DMS153 treated with DMSO at 0.1 percent for 48 hours (cell line): ENCODE measurements around the gene KCNK6.

ENCODE experiments used
- DNase-seq: peaks from one replicate; lab custom pipeline; 2025; ENCODE audit not compliant: unreplicated experiment; lab: John Stamatoyannopoulos, UW

KCNK6 gene

DNA sequence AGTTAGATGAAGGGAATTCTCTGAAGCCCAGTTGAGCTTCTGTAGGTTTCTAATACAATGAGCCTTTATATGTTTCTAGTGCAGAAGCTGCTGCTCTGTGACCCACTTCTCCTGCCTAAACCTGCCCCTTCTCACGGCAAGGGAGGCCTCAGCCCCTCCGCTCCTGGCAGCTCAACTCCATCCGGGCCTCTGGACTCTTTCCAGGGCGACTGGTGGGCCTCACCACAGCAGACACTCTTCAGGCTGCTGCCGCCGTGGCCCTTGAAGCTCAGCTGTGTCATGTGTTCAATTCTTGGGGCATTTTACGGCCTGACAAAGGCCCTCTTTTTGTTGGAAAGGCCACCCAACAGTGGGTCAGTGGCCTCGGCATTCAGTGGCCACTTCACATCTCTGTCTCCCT lies 25.6 kb upstream of the KCNK6 start:
- no peak for DNase-seq

DNA sequence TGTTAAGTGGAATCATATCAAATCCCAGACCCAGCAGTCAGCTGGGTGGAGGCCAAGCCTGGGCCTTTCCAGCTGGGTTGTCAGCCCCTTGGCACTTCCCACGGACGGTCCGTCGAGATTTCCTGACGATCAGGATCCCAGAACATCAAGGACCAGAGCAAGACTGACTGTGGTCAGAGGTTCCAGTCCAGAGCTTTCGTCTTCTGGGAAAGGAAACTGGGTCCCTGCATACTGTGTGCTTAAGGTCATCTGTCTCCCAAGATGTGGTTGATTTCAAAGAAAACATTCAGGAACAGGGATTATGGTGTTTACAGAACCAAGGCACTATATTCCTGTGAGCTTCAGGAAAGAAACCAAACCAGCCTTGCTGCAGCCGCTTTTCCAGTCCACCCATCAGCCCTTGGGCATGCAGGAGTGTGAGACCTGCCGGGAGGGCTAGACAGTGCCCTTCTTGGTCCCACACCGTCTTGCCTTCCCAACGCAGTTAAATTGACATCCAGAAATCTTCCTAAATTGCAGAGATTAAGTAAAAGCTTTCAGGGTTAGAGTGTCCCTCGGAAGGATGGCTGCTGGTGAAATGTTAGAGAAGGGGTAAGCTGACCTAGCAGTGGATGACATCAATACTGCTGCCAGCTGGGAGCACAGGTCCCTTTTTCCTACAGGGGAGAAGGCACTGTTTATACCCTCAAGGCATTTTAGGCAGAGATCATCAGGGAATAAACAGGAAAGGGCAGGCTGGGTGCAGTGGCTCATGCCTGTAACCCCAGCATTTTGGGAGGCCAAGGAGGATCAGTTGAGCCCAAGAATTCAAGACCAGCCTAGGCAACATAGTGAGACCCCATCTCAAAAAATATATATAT lies 20.6 kb upstream of the KCNK6 start:
- DNase-seq, result no peak

DNA sequence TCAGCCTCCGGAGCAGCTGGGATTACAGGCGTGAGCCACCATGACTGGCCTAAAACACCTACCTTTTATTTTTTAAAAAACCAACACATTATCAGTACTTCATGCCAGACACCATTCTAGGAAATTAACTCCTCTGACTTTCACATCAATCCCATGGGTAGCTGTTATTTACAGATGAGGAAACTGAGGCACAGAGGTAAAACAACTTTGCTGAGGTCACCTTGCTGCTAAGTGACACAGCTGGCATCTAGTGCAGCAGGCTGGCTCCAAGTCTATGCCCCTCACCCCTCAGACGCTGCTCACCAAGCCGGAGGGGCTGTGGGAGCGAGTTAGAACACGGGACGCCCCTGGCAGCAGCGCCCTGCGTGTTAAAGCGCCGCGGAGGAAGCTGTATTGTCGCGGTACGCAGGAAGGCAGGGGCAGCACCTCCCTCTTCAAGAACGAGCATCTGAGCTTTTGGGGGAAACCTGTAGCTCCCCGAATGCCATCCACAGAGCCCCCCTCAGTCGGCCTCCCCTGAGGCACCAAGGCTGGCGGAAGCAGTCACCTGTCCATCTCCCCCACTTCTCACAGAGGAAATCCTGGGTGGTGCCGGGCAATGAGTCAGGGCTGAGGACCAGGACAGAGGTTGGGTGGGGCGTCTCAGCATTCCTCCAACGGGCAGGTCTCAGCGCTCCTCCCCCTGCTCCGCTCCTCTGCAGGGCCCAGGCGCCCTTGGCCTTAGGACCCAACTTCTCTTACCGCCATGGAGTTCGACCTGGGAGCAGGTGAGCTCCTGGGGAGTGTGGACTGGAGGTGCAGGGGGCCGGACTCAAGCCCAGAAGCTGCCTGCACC lies 15.9 kb upstream of the KCNK6 start, which contains the start of gene C19orf33:
Gene C19orf33 (plus strand): TSS at position 735 of the 835 bp plus-strand sequence. CDS start 11 bp downstream, at position 746.
- no peak for DNase-seq

DNA sequence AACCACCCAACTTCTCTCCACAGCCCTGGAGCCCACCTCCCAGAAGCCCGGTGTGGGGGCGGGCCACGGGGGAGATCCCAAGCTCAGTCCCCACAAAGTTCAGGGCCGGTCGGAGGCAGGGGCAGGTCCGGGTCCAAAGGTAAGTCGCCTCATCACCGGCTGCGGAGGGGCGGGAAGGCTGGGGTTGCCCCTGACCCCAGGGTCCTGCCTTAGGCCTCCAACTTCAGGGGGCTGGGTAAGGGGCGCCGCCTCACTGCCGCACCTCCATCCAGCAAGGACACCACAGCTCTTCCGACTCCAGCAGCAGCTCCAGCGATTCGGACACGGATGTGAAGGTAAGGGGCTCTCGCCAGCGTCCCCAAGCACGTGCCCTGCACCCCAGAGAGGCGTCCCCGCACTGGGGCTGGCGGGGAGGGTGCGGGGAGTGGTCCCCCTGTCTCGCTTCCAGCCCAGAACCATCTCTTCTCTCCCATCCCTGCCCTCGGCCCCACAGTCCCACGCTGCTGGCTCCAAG lies 15.2 kb upstream of the KCNK6 start:
- DNase-seq, result no peak

DNA sequence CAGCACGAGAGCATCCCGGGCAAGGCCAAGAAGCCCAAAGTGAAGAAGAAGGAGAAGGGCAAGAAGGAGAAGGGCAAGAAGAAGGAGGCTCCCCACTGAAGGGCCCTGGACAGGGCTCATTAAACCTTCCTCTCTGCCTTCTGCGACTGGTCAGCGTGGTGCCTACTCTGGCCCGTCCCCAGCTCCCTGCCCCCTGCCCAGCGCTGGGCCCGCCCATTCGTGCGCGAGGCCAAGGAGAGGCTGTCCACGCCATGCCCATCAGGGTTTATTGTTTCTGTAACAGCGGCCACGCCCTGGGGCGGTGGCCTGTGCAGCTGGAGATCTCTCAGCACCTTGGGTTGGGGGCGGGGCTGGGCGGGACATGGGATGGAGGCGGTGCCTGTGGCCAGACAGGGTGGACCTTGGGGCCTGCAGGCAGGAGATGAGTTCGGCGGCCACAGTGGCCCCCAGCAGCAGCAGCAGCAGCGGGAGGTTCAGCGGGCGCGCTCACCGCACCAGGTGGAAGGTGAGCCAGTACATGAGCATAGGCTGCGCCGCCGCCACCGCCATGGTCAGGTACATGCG lies 14.7 kb upstream of the KCNK6 start:
- peak; percentile 3 for DNase-seq

DNA sequence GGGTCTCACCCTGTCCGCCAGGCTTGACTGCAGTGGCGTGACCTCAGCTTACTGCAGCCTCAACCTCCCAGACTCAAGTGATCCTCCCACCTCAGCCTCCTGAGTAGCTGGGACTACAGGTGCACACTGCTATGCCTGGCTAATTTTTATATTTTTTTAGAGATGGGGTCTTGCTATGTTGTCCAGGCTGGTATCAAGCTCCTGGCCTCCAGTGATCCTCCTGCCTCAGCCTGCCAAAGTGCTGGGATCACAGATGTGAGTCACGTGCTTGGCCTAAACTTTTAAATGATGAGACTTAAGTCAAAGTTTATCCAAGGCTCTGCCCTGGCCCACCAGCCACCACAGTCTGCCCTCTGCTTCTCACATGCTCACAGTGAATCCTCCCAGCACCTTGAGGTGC lies 13.4 kb upstream of the KCNK6 start:
- DNase-seq, result no peak

DNA sequence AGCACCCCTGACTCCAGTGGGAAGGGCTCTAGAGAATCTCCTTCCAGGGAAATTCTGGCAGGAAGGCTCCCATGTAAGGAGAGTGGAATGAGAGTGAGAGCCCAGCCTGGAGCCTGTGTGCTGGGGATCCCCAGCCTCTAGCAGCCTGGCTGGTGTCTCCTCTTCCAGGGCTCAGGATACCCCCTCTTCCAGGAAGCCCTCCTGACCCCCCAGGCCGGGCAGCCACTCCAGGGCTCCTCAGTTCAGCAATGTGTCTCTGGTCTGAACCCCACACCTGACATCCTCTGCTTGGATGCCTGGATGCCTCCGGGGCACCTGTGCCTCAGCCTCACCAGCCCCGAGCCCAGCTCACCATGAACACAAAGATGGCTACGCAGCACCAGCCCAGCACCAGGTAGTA lies 12.6 kb upstream of the KCNK6 start:
- no peak for DNase-seq

DNA sequence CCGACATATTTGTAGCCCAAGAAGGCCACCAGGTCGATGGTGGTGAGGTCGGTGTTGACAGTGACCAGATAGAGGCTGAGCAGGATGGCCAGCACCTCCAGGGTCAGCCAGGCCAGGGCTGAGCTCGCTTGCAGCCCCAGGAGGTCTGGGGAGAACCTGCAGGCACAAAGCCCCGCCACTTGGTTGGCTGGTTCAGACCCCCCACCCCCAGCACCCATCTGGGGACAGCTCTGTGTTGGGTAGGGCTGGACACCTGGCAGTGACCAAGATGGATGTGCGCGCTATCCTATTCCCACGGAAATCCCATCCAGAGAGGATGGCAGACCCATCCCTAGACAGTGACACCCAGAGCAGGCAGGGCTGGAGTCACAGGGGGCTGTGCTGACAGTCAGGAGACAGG lies 12.0 kb upstream of the KCNK6 start:
- DNase-seq, result no peak

DNA sequence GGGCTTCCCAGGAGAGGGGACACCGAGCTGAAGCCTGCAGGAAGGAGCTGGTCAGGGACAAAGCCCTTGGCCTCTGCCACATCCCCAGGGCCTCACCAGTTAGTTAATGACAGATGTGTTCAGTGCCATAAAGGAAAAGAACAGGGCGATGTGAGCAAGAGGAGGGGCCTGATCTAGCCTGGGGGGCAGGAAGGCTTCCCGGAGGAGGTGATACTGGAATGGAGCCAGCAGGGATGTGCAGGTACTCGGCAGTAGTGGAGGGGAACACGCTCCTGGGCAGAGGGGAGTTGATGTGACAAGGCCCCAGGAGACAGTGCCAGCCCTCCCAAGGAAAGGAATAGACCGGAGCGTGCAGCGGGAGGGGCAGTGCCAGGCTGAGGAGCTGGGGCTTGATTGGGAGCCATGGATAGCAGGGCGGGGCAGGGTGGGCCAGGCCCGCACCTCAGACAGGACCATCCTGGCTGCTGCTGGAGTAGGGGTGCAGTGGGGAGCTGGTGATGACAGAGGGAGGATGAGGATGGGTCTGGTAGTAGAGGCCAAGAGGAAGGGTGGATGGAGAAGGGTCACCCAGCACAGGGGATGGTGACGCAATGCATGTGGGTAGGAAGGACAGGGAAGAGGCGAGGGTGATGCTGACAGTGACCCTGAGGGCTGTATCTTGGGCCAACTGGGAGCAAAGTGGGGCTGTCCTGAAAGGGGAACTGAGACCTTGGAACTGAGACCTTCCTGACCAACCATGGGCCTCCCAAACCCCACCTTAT lies 11.5 kb upstream of the KCNK6 start:
- DNase-seq, result no peak

DNA sequence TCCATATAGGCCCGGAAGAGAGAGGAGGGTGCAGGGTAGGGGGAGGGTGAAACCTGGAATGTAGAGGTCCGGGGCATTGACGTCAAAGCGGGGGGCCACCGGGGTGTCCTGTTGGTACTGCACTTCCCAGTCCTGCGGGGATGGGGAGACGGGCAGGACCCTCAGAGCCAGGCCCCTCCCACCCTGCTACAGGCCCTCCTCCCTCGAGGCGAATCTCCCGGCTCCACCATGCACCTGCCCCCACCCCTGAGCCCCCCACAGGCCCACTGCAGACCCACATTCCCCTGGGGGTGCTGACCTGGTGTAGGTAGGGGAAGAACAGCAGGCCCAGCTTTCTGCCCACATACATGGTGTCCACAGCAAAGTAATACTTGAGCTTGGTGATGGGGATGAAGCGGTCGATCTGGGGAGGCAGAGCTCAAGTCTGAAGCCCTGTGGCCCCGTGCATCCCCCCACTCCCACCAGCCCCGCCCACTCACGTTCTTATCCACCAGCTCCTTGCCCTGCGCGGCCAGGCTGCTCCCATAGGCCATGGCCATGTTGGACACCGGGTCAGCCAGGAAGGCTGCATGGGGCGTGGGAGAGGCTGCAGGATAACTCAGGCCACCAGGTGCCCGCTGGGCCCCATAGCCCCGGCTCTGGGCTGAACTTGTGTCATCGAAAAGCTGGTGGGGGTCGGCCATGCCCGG lies 10.6 kb upstream of the KCNK6 start:
- DNase-seq, result no peak

DNA sequence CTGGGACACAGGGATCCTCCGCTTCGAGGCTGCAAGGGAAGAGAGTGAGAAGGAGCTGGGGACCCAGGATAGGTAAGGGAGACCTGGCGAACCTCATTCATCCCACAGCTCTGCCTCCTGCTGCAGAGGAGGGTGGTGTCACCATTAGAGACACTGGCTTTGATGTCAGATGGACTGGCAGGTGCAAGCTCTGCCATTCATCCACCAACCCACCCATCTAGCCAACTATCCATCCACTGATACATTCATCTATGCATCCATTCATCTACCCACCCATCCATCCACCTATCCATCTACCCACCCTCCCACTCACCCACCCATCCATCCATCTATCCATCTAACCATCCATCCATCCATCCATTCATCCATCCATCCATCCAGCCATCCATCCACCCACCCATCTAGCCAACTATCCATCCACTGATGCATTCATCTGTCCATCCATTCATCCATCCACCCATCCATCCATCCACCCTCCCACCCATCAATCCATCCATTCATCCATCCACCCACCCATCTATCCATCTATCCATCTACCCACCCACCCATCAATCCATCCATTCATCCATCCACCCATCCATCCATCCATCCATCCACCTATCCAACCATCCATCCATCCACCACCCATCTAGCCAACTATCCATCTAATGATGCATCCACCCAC lies 9.9 kb upstream of the KCNK6 start:
- no peak for DNase-seq

DNA sequence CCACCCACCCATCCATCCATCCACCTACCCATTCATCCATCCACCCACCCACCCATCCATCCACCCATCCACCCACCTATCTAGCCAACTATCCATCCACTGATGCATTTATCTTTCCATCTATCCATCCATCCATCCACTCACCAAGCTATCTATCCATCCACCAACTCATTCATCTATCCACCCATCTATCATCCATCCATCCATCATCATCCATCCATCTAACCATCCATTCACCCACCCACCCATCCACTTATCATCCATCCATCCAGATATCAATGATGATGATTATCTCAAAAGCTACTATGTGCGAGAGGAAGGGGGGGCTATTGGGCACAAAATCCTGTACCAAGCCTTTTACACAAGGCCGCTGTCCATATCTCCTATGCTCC lies 9.4 kb upstream of the KCNK6 start:
- no peak for DNase-seq

DNA sequence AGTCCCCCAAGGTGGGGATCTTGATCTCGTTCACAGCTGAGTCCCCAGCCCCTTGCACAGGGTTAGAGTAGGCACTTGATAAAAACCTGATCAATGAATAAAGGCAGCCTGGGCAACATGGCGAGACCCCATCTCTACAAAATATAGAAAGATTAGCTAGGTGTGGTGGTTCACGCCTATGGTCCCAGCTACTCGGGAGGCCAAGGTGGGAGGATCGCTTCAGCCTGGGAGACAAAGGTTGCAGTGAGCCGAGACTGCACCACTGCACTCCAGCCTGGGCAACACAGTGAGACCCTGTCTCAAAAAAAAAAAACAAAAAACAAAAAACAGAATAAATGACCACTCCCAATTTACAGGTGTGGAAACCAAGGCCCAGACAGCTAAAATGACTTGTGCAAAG lies 8.7 kb upstream of the KCNK6 start:
- DNase-seq, result no peak

DNA sequence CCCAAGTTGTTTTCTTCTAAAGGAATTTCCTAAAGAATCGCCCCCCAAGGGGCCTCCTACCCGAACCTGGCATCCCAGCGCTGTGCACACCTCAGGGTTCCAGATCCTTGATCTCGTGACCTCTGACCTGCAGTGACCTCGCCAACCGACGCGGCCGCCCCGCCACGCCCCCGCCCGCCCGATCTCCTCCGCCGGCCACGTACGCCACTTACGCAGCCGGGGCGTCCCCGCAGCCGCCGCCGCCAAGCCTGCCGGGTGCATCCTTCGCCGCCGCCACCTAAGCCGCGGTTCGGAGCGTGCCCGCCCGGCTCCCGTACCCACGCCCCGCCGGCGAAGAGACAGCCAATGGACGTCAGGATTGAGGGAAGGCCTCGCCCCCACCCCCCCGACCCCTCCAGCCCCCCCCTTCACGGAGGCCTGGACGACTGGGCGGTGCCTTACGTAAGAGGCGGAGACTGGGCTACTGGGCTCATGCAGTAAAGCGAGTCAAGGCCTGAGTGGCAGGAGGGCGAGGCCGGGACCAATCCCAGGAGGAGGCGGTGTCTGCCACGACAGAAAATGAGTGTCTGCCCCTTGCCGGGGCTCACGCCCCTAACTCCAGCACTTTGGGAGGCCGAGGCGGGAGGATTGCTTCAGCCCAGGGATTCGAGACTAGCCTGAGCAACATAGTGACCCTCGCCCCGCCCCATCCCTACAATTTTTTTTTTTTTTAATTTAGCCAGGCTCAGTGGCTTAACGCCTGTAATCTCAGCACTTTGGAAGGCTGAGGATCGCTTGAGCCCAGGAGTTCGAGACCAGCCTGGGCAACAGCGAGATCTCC lies 3.8 kb upstream of the KCNK6 start, which contains the start of gene YIF1B:
Gene YIF1B (minus strand): TSS at position 291 of the 820 bp plus-strand sequence. CDS start 30 bp downstream, at position 261.
- DNase-seq, result peak; percentile 89

DNA sequence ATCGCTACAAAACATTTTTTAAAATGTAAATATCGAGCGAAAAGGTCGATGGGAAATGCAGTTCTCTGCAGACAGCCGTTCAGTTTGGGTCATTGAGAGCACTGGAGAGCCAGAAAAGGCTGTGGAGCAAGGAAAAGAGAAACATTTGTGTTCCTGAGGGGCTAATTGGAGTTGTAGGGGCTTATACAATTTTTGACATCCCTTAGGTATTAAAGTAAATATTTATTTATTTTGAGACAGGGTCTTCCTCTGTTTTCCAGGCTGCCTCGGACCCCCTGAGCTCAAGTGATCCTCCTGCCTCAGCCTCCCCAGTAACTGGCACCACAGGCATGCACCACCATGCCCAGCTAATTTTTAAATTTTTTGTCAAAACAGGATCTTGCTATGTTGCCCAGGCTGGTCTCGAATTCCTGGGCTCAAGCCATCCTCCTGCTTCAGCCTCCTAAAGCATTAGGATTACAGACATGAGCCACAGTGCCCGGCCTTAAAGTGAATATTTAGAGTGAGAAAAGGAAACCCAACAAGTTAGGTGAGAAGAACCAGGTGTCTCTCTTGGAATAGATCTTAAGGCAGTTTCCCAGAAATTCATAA lies 3.1 kb upstream of the KCNK6 start:
- DNase-seq, result peak; percentile 55

DNA sequence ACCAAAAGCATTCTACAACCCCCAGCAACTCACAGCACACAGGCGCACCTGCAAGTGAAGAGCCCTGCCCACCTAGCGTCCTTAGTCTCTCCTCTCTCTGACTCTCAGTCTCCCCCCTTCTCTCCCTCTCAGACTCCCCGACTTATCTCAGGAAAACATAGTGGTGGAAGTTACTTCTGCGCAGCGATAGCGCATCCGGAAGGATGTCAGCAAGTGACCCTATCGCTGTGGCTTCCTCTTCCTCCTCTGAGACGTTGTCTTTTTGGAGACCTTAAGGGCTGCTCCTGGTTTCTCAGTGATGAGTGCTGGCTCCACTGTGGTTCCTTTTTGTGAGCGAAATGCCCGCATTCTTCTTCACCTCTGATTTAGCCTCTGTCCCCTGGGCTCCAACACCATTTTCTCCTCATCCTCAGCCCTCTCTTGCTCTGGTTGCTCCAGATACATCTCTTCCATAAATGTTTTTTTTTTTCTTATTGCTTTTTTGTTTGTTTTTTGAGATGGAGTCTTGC lies 2.5 kb upstream of the KCNK6 start:
- no peak for DNase-seq

DNA sequence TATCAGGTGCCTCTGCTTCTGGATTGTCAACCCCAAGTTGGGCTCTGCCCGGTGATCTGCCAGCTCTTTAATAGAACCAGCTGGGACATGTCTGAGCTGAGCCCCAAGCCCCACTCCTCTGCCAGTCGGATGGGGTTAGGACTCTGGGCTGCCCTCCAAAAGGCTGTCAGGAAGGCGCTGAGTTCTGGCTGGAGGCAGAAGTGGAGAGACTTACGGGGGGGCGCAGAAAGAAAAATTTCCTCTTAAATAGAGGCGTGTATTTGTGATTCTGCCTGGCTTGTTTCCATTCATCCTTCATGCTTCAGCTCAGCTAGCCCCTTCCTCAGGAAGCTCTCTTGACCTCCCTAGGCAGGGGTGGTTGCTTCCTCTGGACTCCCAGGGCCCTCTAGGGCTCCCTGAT lies 985 bp upstream of the KCNK6 start:
- no peak for DNase-seq

DNA sequence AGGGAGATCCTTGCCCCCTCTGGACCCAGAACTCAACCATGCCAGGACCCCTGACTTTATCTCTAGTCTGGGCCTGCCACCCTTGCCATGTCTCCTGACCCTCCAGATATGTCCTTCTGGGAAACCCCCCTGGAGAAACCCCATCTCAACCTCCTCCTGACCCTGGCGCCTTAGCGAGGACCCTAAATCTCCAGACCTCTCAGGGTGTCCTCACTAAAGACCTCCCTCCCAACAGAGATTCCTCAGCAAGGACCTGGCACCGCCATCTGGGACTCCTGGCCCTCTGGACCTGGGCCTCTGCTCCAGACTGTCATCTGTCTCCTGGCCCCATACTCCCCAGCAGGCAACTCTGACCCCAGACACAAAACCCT lies 1.3 kb downstream of the KCNK6 start:
- DNase-seq, result no peak
